Dermis microvascular lymphatic vessel endothelial cell (primary cell): ENCODE measurements around the gene UQCC2. TPM values are rescaled to one million over a fixed set of nuclear protein-coding genes. Genes with fewer than 3 reads are reported as not detected.

ENCODE experiments used
- DNase-seq, 2 donors: peaks; one replicate each; pipeline versions ENCODE4 v3.0.0 to v3.0.0-alpha.2; 2010; ENCODE audit warnings: low read depth in 2 of 2
- total RNA-seq: library from RNA; depleted of rRNA; stranded (reverse); fragments of >200 nt; gene quantifications from 2 replicates; pipeline ENCODE4 v1.2.1, GENCODE V29; 2014

The UQCC2 gene
- total RNA-seq, 1 donor from 2014 or later: 21.2 TPM

GRCh38 chr6:33658982-33659689 is 52.4 kb downstream of the UQCC2 start:
- DNase-seq: no peak

GRCh38 chr6:33656844-33657243 is 54.7 kb downstream of the UQCC2 start:
- no peak for DNase-seq

GRCh38 chr6:33654831-33655554 is 56.5 kb downstream of the UQCC2 start:
- no peak for DNase-seq

- no peak for DNase-seq
Observed at GRCh38 chr6:33652002-33652401, 59.5 kb downstream of the UQCC2 start.

GRCh38 chr6:33651403-33651802 is 60.1 kb downstream of the UQCC2 start:
- no peak for DNase-seq

Other genes with a start within 250 kb of the UQCC2 start
- 21.2 and 22.7 TPM in 2 replicates for gene BAK1, start 131.4 kb downstream of the UQCC2 start, total RNA-seq
- gene ITPR3, start 90.4 kb downstream of the UQCC2 start, total RNA-seq: 13.3 and 17.8 TPM in 2 replicates
- gene IP6K3, start 35.2 kb upstream of the UQCC2 start, total RNA-seq: not detected in 2 replicates
- 24.6 and 36.3 TPM in 2 replicates for gene LEMD2, start 77.4 kb upstream of the UQCC2 start, total RNA-seq
- gene MLN, start 92.3 kb upstream of the UQCC2 start, total RNA-seq: not detected in 2 replicates